ENCODE measurements around the gene DDX4. TPM values are rescaled to one million over a fixed set of nuclear protein-coding genes. Genes with fewer than 3 reads are reported as not detected.

DDX4 gene
- total RNA-seq, 1 donor from 2014 or later, result not detected

- no peak overlapping the region for H3K4me3 Mint-ChIP-seq
- no peak for DNase-seq (ENCODE audit: low spot score in 2 of 2, unreplicated experiment in 2 of 2)
- H3K27me3 Mint-ChIP-seq (ENCODE audit: low read depth), result no peaks in the 10 kb centered on the region
- no peak for TF ChIP-seq CTCF (IDR thresholded peaks at IDR 0.05; ENCODE audit: unreplicated experiment)
- H3K27ac Mint-ChIP-seq, result no peak overlapping the region
- peaks cover 9% of the 10 kb centered on the region for H3K4me1 Mint-ChIP-seq
- H3K9me3 Mint-ChIP-seq, result peaks cover 2% of the 10 kb centered on the region
- no peaks in the 10 kb centered on the region for H3K36me3 Mint-ChIP-seq
These were observed 117.6 kb downstream of the DDX4 start for GRCh38 chr5:55855509-55855908.

- H3K27ac Mint-ChIP-seq, result no peak overlapping the region
- H3K4me3 Mint-ChIP-seq, result no peak overlapping the region
- peaks cover 9% of the 10 kb centered on the region for H3K4me1 Mint-ChIP-seq
- peaks cover 8% of the 10 kb centered on the region for H3K9me3 Mint-ChIP-seq
- peaks cover 2% of the 10 kb centered on the region for H3K36me3 Mint-ChIP-seq
- no peak for DNase-seq (ENCODE audit: low spot score in 2 of 2, unreplicated experiment in 2 of 2)
- H3K27me3 Mint-ChIP-seq (ENCODE audit: low read depth), result no peaks in the 10 kb centered on the region
- TF ChIP-seq CTCF (IDR thresholded peaks at IDR 0.05; ENCODE audit: unreplicated experiment), result no peak
These were observed 118.8 kb downstream of the DDX4 start for GRCh38 chr5:55856516-55857246.

- no peak for DNase-seq (ENCODE audit: low spot score in 2 of 2, unreplicated experiment in 2 of 2)
- Mint-ChIP-seq H3K36me3 (peaks cover 2% of the 10 kb centered on the region), H3K4me3 (no peak overlapping the region)
These were observed 119.4 kb downstream of the DDX4 start for GRCh38 chr5:55857247-55857640.

GRCh38 chr5:55858104-55858503 lies 120.2 kb downstream of the DDX4 start:
- Mint-ChIP-seq H3K36me3 (peaks cover 2% of the 10 kb centered on the region), H3K27ac (no peak overlapping the region)
- no peak for DNase-seq (ENCODE audit: low spot score in 2 of 2, unreplicated experiment in 2 of 2)

More at GRCh38 chr5:55857247-55857640, 119.4 kb downstream of the DDX4 start:
- H3K9me3 Mint-ChIP-seq, result peaks cover 10% of the 10 kb centered on the region
- peaks cover 9% of the 10 kb centered on the region for H3K4me1 Mint-ChIP-seq
- TF ChIP-seq CTCF (IDR thresholded peaks at IDR 0.05; ENCODE audit: unreplicated experiment), result no peak
- H3K27me3 Mint-ChIP-seq (ENCODE audit: low read depth), result no peaks in the 10 kb centered on the region
- no peak overlapping the region for H3K27ac Mint-ChIP-seq

GRCh38 chr5:55860288-55860687 lies 122.4 kb downstream of the DDX4 start:
- no peak for TF ChIP-seq CTCF (IDR thresholded peaks at IDR 0.05; ENCODE audit: unreplicated experiment)
- peaks cover 2% of the 10 kb centered on the region for H3K36me3 Mint-ChIP-seq
- no peak overlapping the region for H3K27ac Mint-ChIP-seq

More at GRCh38 chr5:55858104-55858503, 120.2 kb downstream of the DDX4 start:
- Mint-ChIP-seq H3K9me3 (peaks cover 10% of the 10 kb centered on the region), H3K4me1 (peaks cover 7% of the 10 kb centered on the region), H3K27me3 (ENCODE audit: low read depth) (no peaks in the 10 kb centered on the region), H3K4me3 (no peak overlapping the region)
- TF ChIP-seq CTCF (IDR thresholded peaks at IDR 0.05; ENCODE audit: unreplicated experiment), result no peak

More at GRCh38 chr5:55860288-55860687, 122.4 kb downstream of the DDX4 start:
- Mint-ChIP-seq H3K9me3 (peaks cover 10% of the 10 kb centered on the region), H3K4me1 (no peaks in the 10 kb centered on the region), H3K27me3 (ENCODE audit: low read depth) (no peaks in the 10 kb centered on the region), H3K4me3 (no peak overlapping the region)
- DNase-seq (ENCODE audit: low spot score in 2 of 2, unreplicated experiment in 2 of 2), result no peak
